GM18507 (cell line): ENCODE data around the gene ANXA2.

Experiments used
- DNase-seq: peaks from one replicate; pipeline ENCODE4 v3.0.0; 2011; ENCODE audit warnings: low read depth; ENCODE audit not compliant: insufficient read length; ENCODE audit errors: extremely low spot score
- FAIRE-seq: peaks from 2 replicates; lab custom pipeline; 2011; peaks lifted over from hg19 to GRCh38; lab: Jason Lieb, UNC

ANXA2 gene

GRCh38 chr15:60392601-60392985 is 5.2 kb downstream of the ANXA2 start:
- no peak for FAIRE-seq
- no peak for DNase-seq

- DNase-seq, result no peak
- FAIRE-seq, result no peak
These were observed 6.0 kb downstream of the ANXA2 start for GRCh38 chr15:60391722-60392315.

DNA sequence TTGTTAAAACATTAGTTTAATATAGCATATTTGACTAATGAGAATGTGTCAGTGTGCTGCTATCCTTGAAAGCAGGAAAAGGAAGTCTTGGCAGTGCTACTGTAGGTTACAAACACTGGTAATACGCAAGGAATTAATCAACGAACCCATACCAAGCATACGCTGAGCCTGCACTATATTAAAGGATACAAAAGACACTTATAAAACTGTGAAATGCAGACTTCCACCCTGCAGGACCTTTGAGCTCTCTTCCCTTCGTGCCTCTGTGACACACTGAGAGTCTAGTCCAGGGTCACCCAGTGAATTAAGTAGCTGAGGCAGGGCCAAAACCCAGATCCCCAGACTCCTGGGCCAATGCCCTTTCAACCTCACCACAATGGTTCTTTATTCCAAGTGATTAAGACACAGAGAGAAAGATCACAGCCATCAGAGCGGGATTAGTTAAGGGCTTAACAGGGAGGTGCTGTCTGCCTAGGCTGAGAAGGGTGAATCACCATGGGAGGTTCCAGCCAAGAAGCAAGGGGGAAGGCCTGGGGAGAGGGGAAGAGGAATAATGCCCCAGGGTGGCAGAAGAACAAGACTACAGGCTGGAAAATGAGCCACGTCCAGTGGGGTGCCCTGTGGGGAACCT is 6.8 kb downstream of the ANXA2 start:
- FAIRE-seq (no peak), DNase-seq (no peak)

GRCh38 chr15:60390231-60390630 is 7.6 kb downstream of the ANXA2 start:
- no peak for FAIRE-seq
- DNase-seq, result no peak

GRCh38 chr15:60389261-60390077 is 8.3 kb downstream of the ANXA2 start:
- FAIRE-seq, result peak; percentile 52

GRCh38 chr15:60387321-60387720 is 10.5 kb downstream of the ANXA2 start:
- DNase-seq (no peak), FAIRE-seq (no peak)

More at GRCh38 chr15:60389261-60390077, 8.3 kb downstream of the ANXA2 start:
- no peak for DNase-seq

GRCh38 chr15:60386615-60387014 is 11.2 kb downstream of the ANXA2 start:
- FAIRE-seq, result no peak

GRCh38 chr15:60385620-60386552 is 11.9 kb downstream of the ANXA2 start:
- DNase-seq, result no peak

More at GRCh38 chr15:60386615-60387014, 11.2 kb downstream of the ANXA2 start:
- no peak for DNase-seq

DNA sequence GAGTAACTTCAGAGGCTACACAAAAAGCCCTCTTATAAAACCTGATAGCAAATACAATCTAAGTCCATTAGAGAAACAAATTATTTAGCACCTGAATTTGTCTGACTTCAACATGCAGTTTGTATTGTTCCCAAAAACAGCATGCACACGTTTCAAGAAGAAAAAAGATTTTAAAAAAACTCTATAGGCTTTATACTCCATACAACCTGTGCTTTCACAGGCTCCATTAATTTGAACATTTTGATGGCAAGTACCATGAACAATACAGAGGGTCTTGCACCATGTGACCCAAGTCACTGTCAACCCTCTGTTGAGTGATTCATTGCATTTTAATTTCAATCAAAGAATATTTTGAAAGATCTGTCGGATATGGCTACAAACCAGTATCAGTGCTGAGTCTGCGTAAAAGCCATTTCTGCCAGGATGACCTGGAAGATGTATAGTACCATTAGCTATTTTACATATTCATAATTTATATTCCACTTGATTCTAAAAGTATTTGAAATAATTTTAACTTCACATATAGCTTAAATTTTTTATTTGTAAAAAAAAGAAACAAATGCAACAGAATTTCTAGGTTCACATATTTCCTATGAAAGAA is 13.2 kb downstream of the ANXA2 start:
- DNase-seq, result no peak
- FAIRE-seq, result no peak

More at GRCh38 chr15:60385620-60386552, 11.9 kb downstream of the ANXA2 start:
- FAIRE-seq, result no peak

- DNase-seq, result no peak
- FAIRE-seq, result no peak
These were observed 13.7 kb downstream of the ANXA2 start for GRCh38 chr15:60384053-60384452.

DNA sequence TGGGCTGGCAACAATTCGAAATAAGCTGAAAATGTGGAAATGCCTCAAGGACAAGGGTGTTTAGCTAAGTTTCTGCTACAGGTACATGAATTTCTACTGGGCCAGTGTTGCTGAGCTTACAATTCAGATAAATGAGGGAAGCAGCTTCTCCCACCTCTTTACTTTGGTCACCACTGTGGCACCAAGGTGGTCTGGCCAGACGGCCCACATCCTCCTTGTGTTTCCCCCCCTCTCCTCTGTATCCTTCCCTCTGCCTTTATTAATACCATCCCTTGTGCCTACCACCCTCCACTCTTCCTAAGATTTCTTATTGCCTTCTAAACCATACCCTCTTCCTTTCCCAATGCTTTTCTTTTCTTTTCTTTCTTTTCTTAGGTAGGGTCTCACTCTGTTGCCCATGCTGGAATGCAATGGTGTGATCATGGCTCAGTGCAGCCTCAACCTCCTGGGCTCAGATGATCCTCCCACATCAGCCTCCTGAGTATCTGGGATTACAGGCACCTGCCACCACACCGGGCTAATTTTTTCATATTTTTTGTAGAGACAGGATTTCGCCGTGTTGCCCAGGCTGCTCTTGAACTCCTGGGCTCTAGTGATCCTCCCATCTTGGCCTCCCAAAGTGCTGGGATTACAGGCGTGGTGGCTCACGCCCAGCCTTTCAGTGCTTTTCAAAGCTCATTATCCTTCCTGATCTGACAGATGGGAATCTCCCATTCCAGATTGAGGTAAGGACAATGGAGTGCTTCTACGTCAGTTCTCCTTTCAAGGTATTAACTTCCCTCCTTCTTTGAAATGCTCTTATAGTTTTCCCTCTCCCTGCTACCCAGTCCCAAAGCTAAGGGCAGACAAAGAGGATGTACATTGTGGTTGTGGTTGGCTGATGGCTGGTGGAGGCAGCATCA is 14.8 kb downstream of the ANXA2 start:
- DNase-seq, result no peak
- FAIRE-seq, result no peak

DNA sequence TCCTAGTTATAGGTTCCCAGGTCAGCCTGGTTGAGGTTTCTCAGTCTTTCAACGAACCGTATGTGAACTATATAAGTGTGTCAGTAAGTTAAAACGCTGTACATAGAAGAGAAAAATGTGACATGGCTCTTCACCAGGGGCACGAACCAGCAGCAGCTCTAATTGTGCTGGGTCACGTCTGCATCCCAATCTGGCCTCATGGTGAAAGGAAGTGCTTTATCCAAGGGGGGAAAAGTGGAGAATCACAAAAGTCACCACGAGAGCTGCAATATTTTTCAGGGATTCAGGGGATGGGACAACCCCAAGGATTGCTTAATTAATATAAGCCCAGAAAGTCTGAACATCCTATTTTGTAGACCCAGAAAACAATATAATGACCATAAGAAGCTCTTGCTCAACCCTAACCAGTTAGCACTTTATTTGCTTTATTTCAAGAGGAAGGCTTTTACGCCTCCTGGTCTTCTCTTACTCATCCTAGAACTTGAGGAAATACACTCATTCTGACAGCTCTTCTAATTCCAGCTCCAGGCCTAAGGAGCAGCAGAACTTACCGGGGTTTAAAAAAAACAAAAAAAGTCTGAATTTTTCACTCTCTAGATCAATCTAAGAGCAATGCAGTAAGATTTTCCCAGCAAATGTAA is 16.5 kb downstream of the ANXA2 start:
- FAIRE-seq (no peak), DNase-seq (no peak)

DNA sequence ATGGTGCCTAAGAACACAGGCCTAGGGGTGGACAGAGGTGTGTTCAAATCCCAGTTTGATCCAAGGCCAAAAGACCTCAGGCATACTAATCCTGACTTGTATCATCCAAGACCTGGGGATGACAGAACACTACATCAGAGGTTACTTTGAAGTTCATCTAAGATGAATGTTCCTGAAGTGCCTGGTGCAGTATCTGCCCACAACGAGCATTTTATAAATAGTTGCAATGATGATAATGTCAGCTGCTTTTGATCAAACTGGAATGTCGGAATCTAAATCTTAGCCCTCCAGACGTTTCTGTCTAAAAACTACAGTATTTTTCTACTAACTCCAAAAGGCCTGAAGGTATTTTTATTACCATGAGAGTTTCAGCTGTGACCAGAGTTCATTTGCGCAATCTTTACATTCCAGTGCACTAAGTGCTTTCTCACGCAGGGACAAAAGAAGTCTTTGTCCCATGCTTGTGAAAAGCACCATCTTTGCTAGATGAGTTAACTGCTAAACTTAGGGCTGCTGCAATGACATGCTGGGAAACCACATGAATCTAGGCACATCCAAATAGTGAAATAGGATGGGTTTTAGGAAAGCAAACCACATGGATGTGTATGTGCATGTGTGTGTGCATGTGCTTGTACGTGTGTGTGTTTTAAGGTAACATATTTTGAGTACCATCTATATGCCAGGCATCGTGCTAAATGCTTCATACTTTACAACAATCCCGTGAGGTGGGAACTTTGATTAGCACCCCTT is 18.1 kb downstream of the ANXA2 start:
- DNase-seq (no peak), FAIRE-seq (no peak)

DNA sequence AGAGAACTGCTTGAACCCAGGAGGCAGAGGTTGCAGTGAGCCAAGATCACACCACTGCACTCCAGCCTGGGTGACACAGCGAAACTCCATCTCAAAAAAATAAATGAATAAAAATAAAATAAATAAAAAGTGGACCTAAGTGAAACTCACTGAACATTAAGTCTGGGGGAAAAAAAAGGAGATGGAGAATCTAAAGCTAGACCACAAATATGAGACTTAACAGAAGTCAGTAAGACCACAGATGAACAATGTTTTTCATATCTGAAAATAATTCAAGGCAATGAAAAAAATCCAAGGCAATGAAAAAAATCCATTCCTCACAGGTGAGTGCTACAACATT is 18.6 kb downstream of the ANXA2 start:
- FAIRE-seq, result no peak
- DNase-seq, result no peak

- no peak for FAIRE-seq
- DNase-seq, result no peak
These were observed 21.1 kb downstream of the ANXA2 start for GRCh38 chr15:60376677-60377095.

DNA sequence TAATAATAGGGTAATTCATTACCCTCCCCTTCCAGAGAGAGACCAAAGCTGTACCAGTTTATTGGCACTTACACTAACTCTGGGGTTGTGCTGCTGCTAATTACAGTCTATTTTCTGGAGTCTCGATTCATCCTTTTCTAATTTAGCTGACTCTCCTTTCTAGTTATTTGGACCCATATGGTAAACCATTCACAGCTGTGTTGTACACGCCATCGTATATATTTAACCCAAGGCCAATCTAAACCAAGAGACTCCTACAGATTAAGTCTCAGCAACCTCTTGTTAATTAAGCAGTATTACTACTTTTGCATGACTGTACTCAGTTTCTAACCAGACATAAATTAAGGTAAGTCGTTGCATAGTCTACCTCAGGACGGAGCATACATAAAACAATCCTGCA is 22.5 kb downstream of the ANXA2 start:
- FAIRE-seq (no peak), DNase-seq (no peak)

- FAIRE-seq, result no peak
- DNase-seq, result no peak
These were observed 23.1 kb downstream of the ANXA2 start for GRCh38 chr15:60374628-60375081.
